HepG2 (cell line): ENCODE data around the gene NLRX1. TPM values are rescaled to one million over a fixed set of nuclear protein-coding genes. Genes with fewer than 3 reads are reported as not detected.

Experiments
- E2F1 ChIP-seq: sonication (generic); formaldehyde crosslinking; IDR thresholded peaks from 2 replicates; pipeline ENCODE4 v1.5.0; 2020; ENCODE audit warnings: missing genetic modification reagents
- ETS1 ChIP-seq: sonication (generic); formaldehyde crosslinking; IDR thresholded peaks from 2 replicates; pipeline ENCODE4 v1.4.0; 2020; ENCODE audit warnings: missing genetic modification reagents
- JUN ChIP-seq: sonication (generic); formaldehyde crosslinking; IDR thresholded peaks from 2 replicates; pipeline ENCODE4 v1.4.0; 2020; ENCODE audit warnings: mild to moderate bottlenecking, missing genetic modification reagents
- KAT7 ChIP-seq: IDR thresholded peaks from 2 replicates; pipeline ENCODE4 v1.6.1; 2018; ENCODE audit warnings: borderline replicate concordance, missing compliant biosample characterization
- MNT ChIP-seq: fragments of 450-650 bp; IDR thresholded peaks from 2 replicates; pipeline ENCODE4 v1.6.1; 2016
- PAXIP1 ChIP-seq: sonication (generic); formaldehyde crosslinking; conservative IDR thresholded peaks from 2 replicates; pipeline ENCODE4 v1.4.0; 2020; ENCODE audit warnings: mild to moderate bottlenecking, missing genetic modification reagents, moderate library complexity
- PTBP1 ChIP-seq: fragments of 200-400 bp; formaldehyde crosslinking; IDR thresholded peaks from 2 replicates; pipeline ENCODE4 v1.6.1; 2018; ENCODE audit warnings: low read length, low read depth; ENCODE audit not compliant: poor library complexity, severe bottlenecking
- SIN3A ChIP-seq: IDR thresholded peaks from 2 replicates; pipeline ENCODE4 v1.6.1; 2011; ENCODE audit warnings: low read depth, mild to moderate bottlenecking, control low read depth, low read length, borderline replicate concordance
- SIX4 ChIP-seq: sonication (generic); formaldehyde crosslinking; IDR thresholded peaks from 2 replicates; pipeline ENCODE4 v1.4.0; 2020; ENCODE audit warnings: missing genetic modification reagents
- SMC3 ChIP-seq: IDR thresholded peaks from 2 replicates; pipeline ENCODE4 v1.6.1; 2011; ENCODE audit warnings: low read length, improper control_type of control experiment
- SRY ChIP-seq: sonication (generic); formaldehyde crosslinking; IDR thresholded peaks from 2 replicates; pipeline ENCODE4 v1.8.0; 2022; ENCODE audit warnings: mild to moderate bottlenecking, missing genetic modification reagents
- ZBTB7B ChIP-seq: sonication (generic); formaldehyde crosslinking; IDR thresholded peaks from 2 replicates; pipeline ENCODE4 v1.4.0; 2020; ENCODE audit warnings: missing genetic modification reagents
- ZNF101 ChIP-seq: sonication (generic); formaldehyde crosslinking; IDR thresholded peaks from 2 replicates; pipeline ENCODE4 v1.4.0; 2020; ENCODE audit warnings: mild to moderate bottlenecking, low read depth, missing genetic modification reagents, borderline replicate concordance
- ZNF280B ChIP-seq: sonication (generic); formaldehyde crosslinking; IDR thresholded peaks from 2 replicates; pipeline ENCODE4 v1.5.0; 2020; ENCODE audit warnings: missing genetic modification reagents, mild to moderate bottlenecking, borderline replicate concordance
- ZNF546 ChIP-seq: sonication (generic); formaldehyde crosslinking; conservative IDR thresholded peaks from 2 replicates; pipeline ENCODE4 v1.8.1; 2023; ENCODE audit warnings: mild to moderate bottlenecking, missing genetic modification reagents
- ZNF749 ChIP-seq: sonication (generic); formaldehyde crosslinking; IDR thresholded peaks from 2 replicates; pipeline ENCODE4 v1.8.0; 2022; ENCODE audit warnings: mild to moderate bottlenecking, missing genetic modification reagents, moderate library complexity, borderline replicate concordance
- polyA plus RNA-seq, 8 experiments: library from polyadenylated mRNA; depleted of rRNA in 3 of 8; stranded (reverse) in 7 of 8; unstranded in 1 of 8; fragments of >200 nt; fragmentation: Illumina TruSeq in 4 of 8; extraction: Trizol in 4 of 8; gene quantifications; 2 replicates each; pipeline versions ENCODE4 v1.2.1 to v1.2.3, GENCODE V29; 2011 to 2016; ENCODE audit warnings: low read depth in 4 of 8, missing spikeins in 1 of 8, mixed read lengths in 1 of 8; ENCODE audit not compliant: insufficient read depth in 1 of 8
- total RNA-seq, 5 experiments: library from RNA; depleted of rRNA; stranded (reverse); fragments of >200 nt; fragmentation: Illumina TruSeq; extraction: Trizol; gene quantifications; 2 replicates each; pipeline ENCODE4 v1.2.3, GENCODE V29; 2016; ENCODE audit warnings: low read depth in 1 of 5

Gene NLRX1
- total and polyA plus RNA-seq, 2 of the 13 experiments (the other 11 are each of a cell fraction or from before 2014, with no cell fraction given): 8.7 to 11.0 TPM

- TF ChIP-seq ZNF546 (0 out of 2 replicates have a peak, but pooled peaks have one; percentile 1), ZNF280B (no peak), ZNF101 (CRISPR knock-in tag) (no peak), ETS1 (CRISPR knock-in tag) (0 out of 2 replicates have a peak, but pooled peaks have one; percentile 53), SIX4 (no peak), MNT (no peak), SMC3 (no peak), KAT7 (CRISPR knock-in tag) (no peak), PAXIP1 (CRISPR knock-in tag) (0 out of 2 replicates have a peak, but pooled peaks have one; percentile 10), ZBTB7B (CRISPR knock-in tag) (peak; percentile 13; the same call in 1 of the 2 replicates), SRY (CRISPR knock-in tag) (0 out of 2 replicates have a peak, but pooled peaks have one; percentile 2), JUN (CRISPR knock-in tag) (no peak), PTBP1 (no peak), E2F1 (CRISPR knock-in tag) (no peak), SIN3A (peak; percentile 38; the same call in 1 of the 2 replicates), ZNF749 (CRISPR knock-in tag) (no peak)
Measured at GRCh38 chr11:119206511-119207414, 38.2 kb downstream of the NLRX1 start (continued).
